ENCODE data around the gene IL23A. TPM values are rescaled to one million over a fixed set of nuclear protein-coding genes. Genes with fewer than 3 reads are reported as not detected.
A peak's percentile ranks its signal among the peaks of the same experiment; 100 is the strongest.

Gene IL23A
- total RNA-seq, 3 donors from 2014 or later (not counting 1 experiment from before 2014, with no cell fraction given): 1.8 to 2.7 (median 2.2) TPM

DNA sequence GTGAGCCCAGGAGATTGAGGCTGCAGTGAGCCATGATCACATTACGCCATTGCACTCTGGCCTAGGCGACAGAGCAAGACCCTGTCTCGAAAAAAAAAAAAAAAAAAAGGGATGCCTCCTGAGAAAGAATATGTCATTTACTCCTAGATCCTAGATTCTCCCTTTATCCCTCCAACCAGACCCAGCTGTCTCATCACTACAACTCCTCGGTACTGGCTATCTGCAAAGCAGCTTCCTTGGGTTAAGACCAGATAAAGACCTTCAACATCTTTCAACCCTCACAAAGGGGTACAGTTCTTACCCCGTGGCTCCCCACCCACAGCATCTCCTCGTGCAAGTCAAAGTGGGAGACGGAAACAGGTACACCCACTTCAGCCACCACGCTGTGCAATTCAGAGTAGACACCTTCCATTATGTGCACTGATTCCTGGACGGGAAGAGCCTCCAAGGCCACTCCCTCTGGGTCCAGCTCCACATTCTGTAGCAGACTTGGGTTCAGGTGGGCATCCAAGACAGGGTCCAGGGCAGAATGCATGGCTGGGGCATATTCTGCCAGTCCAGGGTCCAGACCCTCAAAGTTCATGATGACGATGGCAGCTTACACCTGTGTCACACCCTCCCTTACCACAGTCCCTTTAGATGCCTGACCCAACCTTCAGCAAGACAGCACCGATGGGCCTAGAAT, 6.0 kb upstream of the IL23A start:
- Histone ChIP-seq H3K4me3 (ENCODE audit: low read length) (peak overlapping the region; percentile 77), H3K36me3 (ENCODE audit: control insufficient read depth, insufficient read depth, low read length) (peaks cover 7% of the 10 kb centered on the region), H3K27me3 (ENCODE audit: control insufficient read depth, insufficient read depth, low read length) (no peaks in the 10 kb centered on the region), H3K9me3 (ENCODE audit: control insufficient read depth, insufficient read depth, low read length) (no peaks in the 10 kb centered on the region), H3K27ac (ENCODE audit: low read length) (peak overlapping the region; percentile 99), H3K4me1 (ENCODE audit: control insufficient read depth, insufficient read depth, low read length) (peaks cover 22% of the 10 kb centered on the region)
- H3K9me3 Mint-ChIP-seq: no peaks in the 10 kb centered on the region
- DNase-seq: no peak
- TF ChIP-seq, protein P1, sequence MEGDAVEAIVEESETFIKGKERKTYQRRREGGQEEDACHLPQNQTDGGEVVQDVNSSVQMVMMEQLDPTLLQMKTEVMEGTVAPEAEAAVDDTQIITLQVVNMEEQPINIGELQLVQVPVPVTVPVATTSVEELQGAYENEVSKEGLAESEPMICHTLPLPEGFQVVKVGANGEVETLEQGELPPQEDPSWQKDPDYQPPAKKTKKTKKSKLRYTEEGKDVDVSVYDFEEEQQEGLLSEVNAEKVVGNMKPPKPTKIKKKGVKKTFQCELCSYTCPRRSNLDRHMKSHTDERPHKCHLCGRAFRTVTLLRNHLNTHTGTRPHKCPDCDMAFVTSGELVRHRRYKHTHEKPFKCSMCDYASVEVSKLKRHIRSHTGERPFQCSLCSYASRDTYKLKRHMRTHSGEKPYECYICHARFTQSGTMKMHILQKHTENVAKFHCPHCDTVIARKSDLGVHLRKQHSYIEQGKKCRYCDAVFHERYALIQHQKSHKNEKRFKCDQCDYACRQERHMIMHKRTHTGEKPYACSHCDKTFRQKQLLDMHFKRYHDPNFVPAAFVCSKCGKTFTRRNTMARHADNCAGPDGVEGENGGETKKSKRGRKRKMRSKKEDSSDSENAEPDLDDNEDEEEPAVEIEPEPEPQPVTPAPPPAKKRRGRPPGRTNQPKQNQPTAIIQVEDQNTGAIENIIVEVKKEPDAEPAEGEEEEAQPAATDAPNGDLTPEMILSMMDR (IDR thresholded peaks at IDR 0.05): no peak
- peak overlapping the region; percentile 93 for H3K4me3 Mint-ChIP-seq
- peaks cover 19 to 27% of the 10 kb centered on the region in 2 donors for H3K4me1 Mint-ChIP-seq
- H3K27me3 Mint-ChIP-seq (ENCODE audit: low read depth in 2 of 2): no peaks in the 10 kb centered on the region
- H3K36me3 Mint-ChIP-seq: peaks cover under 1% of the 10 kb centered on the region
- intact Hi-C loops (cut with micrococcal nuclease): loop anchor here (5.0 kb wide), 1 partner anchor 135 kb away; the partner anchor contains the start of gene SPRYD4
- WGBS (ENCODE audit: insufficient coverage): 97% methylated on average over 11 of the region's 11 CpGs
- ATAC-seq: no peak
- H3K27ac Mint-ChIP-seq: peak overlapping the region; percentile 99

DNA sequence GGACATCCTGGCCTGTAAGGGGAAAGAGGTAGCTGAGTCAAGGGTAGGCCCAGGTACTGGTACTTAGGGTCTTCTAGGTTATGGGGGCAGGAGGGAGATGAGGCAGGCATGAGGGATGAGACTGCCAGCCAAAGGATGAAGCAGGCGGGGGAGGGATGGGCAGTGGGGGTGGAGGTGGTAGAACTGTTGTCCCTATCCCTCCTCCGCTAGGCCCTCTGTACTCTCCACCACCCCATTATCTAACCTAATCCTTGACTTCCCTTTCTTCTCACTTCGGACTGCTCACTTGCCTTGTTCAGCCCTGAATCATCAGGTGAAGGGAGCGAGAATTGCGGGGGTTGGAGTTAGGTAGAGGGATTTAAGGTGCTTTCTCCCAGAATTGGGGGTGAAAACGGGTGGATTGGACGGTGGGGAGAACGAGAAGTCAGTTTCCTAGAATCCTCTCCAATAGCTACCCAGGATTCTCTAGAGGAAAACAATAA, 5.4 kb upstream of the IL23A start:
- TF ChIP-seq, protein P1 (IDR thresholded peaks at IDR 0.05): no peak
- no peaks in the 10 kb centered on the region for H3K9me3 Mint-ChIP-seq
- peak overlapping the region; percentile 93 for H3K4me3 Mint-ChIP-seq
- intact Hi-C loops (cut with micrococcal nuclease): loop anchor here (5.0 kb wide), 1 partner anchor 134 kb away; the partner anchor contains the start of gene SPRYD4
- peak overlapping the region; percentile 99 for H3K27ac Mint-ChIP-seq
- no peaks in the 10 kb centered on the region for H3K27me3 Mint-ChIP-seq (ENCODE audit: low read depth in 2 of 2)
- WGBS (ENCODE audit: insufficient coverage): 6% methylated on average over 5 of the region's 8 CpGs
- Histone ChIP-seq H3K4me3 (ENCODE audit: low read length) (peak overlapping the region; percentile 77), H3K9me3 (ENCODE audit: control insufficient read depth, insufficient read depth, low read length) (no peaks in the 10 kb centered on the region), H3K27ac (ENCODE audit: low read length) (peak overlapping the region; percentile 99), H3K36me3 (ENCODE audit: control insufficient read depth, insufficient read depth, low read length) (peaks cover 3% of the 10 kb centered on the region), H3K4me1 (ENCODE audit: control insufficient read depth, insufficient read depth, low read length) (peaks cover 27% of the 10 kb centered on the region), H3K27me3 (ENCODE audit: control insufficient read depth, insufficient read depth, low read length) (no peaks in the 10 kb centered on the region)
- no peak for DNase-seq
- no peaks in the 10 kb centered on the region for H3K36me3 Mint-ChIP-seq
- peaks cover 19 to 28% of the 10 kb centered on the region in 2 donors for H3K4me1 Mint-ChIP-seq
- peak in 2 of 3 donors; percentile 6 to 10 for ATAC-seq

DNA sequence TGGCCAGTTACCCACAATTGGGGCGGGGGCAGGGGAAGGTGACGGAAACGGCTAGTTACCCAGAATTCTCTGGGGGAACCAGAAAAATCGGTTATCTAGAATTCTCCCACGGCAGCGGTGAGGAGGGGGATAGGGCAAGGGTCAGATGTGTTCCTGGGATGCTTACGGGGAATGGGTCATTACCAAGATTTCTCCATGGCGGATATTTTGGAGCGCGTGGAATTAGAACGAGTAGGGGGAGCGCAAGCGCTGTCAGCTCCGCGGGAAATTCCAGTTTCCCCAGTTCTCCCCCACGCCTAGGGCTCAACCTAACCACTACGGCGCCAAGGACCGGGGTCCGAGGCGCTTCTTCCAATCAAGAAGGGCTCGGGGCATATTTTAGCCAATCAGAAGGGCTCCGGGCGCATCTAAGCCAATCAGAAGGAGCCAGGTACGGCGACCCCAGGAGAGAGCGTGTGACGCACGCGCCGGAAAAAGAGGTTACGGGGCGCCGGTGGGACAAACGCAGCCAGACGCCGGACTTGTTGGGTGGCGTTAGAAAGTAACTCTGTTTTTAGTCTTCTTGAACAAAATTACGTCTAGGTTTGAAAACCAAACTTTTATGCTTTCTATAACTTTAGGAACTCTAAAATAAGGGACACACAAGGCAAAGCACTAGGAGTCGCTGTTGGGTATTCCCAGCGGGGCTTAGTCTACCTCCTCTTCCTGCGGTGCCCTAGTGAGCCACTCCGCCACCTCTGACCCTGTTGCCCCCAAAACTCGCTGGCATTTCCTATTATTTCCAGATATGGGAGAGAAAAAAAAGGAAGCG, 4.8 kb upstream of the IL23A start, which contains the start of gene PAN2:
Gene PAN2 (minus strand): TSS at position 322 of the 811 bp plus-strand sequence. CDS start 906 bp downstream, outside the sequence.
- no peaks in the 10 kb centered on the region for H3K9me3 Mint-ChIP-seq
- no peaks in the 10 kb centered on the region for H3K36me3 ChIP-seq (ENCODE audit: control insufficient read depth, insufficient read depth, low read length)
- WGBS (ENCODE audit: insufficient coverage): under 1% methylated on average over 44 of the region's 45 CpGs
- TF ChIP-seq, protein P1 (IDR thresholded peaks at IDR 0.05): peak; percentile 58
- H3K4me3 ChIP-seq (ENCODE audit: low read length): peak within 1 kb of the TSS; percentile 77
- H3K4me1 ChIP-seq (ENCODE audit: control insufficient read depth, insufficient read depth, low read length): peaks cover 31% of the 10 kb centered on the region
- no peaks in the 10 kb centered on the region for H3K9me3 ChIP-seq (ENCODE audit: control insufficient read depth, insufficient read depth, low read length)
- peak within 1 kb of the TSS; percentile 99 for H3K27ac ChIP-seq (ENCODE audit: low read length)
- peak within 1 kb of the TSS; percentile 99 for H3K27ac Mint-ChIP-seq
- H3K36me3 Mint-ChIP-seq: no peaks in the 10 kb centered on the region
- no peaks in the 10 kb centered on the region for H3K27me3 Mint-ChIP-seq (ENCODE audit: low read depth in 2 of 2)
- DNase-seq (peak; percentile 92 to 97), ATAC-seq (peak; percentile 91 to 96 (median 96))
- H3K27me3 ChIP-seq (ENCODE audit: control insufficient read depth, insufficient read depth, low read length): no peaks in the 10 kb centered on the region
- peaks cover 19 to 34% of the 10 kb centered on the region in 2 donors for H3K4me1 Mint-ChIP-seq
- intact Hi-C loops (cut with micrococcal nuclease): loop anchor here (1.0 to 5.0 kb wide), 4 partner anchors 18 to 133 kb away; partner anchors contain the start of genes COQ10A, SPRYD4 and STAT2
- peak within 1 kb of the TSS; percentile 93 for H3K4me3 Mint-ChIP-seq

All from natural killer cell (primary cell).